ENCODE results near the gene TPGS1.

DNA sequence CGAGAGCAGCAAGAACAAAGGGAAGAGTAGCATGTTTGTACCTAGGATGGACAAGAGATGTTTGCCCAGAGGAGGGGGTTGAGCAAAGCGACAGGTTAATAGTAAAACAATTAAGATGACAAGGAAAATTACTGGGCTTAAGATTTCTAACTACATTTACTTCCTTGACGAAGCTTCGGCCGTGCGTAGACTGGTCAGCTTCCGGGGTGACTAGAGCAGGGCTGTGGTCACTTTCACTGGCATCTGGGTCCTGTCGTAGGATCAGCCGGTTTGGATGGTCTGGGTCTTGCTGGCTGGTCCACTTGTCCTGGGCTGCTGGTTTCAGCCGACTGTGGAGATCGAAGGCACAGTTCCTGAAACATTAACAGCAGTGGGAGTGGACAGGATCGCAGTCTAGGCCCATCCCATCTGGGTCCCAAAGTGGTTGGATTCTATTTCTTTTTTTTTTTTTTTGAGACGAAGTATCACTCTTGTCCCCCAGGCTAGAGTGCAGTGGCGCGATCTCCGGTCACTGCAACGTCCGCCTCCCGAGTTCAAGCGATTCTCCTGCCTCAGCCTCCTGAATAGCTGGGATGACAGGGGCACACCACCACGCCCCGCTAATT, 60.1 kb downstream of the TPGS1 start:
- TF ChIP-seq, protein P1, sequence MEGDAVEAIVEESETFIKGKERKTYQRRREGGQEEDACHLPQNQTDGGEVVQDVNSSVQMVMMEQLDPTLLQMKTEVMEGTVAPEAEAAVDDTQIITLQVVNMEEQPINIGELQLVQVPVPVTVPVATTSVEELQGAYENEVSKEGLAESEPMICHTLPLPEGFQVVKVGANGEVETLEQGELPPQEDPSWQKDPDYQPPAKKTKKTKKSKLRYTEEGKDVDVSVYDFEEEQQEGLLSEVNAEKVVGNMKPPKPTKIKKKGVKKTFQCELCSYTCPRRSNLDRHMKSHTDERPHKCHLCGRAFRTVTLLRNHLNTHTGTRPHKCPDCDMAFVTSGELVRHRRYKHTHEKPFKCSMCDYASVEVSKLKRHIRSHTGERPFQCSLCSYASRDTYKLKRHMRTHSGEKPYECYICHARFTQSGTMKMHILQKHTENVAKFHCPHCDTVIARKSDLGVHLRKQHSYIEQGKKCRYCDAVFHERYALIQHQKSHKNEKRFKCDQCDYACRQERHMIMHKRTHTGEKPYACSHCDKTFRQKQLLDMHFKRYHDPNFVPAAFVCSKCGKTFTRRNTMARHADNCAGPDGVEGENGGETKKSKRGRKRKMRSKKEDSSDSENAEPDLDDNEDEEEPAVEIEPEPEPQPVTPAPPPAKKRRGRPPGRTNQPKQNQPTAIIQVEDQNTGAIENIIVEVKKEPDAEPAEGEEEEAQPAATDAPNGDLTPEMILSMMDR (IDR thresholded peaks at IDR 0.05), result no peak
- no peak for TF ChIP-seq EZH2 (IDR thresholded peaks at IDR 0.05; ENCODE audit: borderline replicate concordance, insufficient read depth, low read depth, low read length, poor library complexity, severe bottlenecking)
